ENCODE data around the gene CNTNAP2. TPM values are rescaled to one million over a fixed set of nuclear protein-coding genes. Genes with fewer than 3 reads are reported as not detected.
A peak's percentile ranks its signal among the peaks of the same experiment; 100 is the strongest.

The CNTNAP2 gene
- total and polyA plus RNA-seq, 9 of the 15 experiments (the other 6 are each of a cell fraction or from before 2014, with no cell fraction given), result 0.04 to 0.62 (median 0.09) TPM; not detected in 4

DNA sequence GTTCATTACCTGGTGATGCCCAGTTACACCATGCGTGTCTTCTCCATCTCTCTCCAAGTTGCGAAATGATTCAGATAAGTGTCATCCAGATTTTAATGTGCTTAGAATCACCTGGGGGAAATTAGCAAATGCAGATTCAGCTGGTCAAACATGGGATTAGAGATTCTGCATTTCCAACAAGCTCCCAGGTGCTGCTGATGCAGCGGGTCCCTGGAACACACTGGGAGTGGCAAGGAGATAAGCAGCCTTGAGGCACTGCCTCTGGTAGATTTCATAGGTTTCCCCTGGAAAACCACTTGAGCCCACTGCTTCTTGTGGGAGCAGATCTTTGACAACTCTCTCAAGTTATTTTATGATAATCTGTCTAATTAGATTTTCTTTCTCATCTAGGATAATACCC is 2278.0 kb downstream of the CNTNAP2 start:
- ChIA-PET POLR2A (interaction anchor here (0.6 kb wide), 1 partner anchor 107 kb away, joined by 3 read pairs; no protein-coding TSS in a partner anchor), CTCF (ENCODE audit: low intra/inter-chr PET ratio) (no interaction called here)
- 23% methylated on average over 3 of the region's 3 CpGs for WGBS (ENCODE audit: insufficient coverage, low coverage, missing lambda C conversion rate)
- FAIRE-seq (no peak), ATAC-seq (no peak), DNase-seq (ENCODE audit: extremely low read depth in 1 of 4, low spot score in 3 of 4) (no peak)
- Histone ChIP-seq H3K4me1 (replicated peaks in 1 of 2; ENCODE audit: control insufficient read depth in 2 of 2, insufficient read depth in 2 of 2, low read length in 2 of 2) (no peaks in the 10 kb centered on the region), H2AFZ (ENCODE audit: low read depth, low read length) (no peak overlapping the region), H3K36me3 (ENCODE audit: control insufficient read depth, insufficient read depth, low read length) (no peaks in the 10 kb centered on the region), H3K27me3 (ENCODE audit: control insufficient read depth in 2 of 2, insufficient read depth in 2 of 2, low read length in 2 of 2) (peaks cover 20 to 23% of the 10 kb centered on the region in 2 experiments; a peak in 4 of 5 replicates), H3K9me3 (replicated peaks; ENCODE audit: control insufficient read depth, insufficient read depth, low read depth, low read length) (no peaks in the 10 kb centered on the region), H3K4me2 (ENCODE audit: insufficient read depth, low read length) (no peak overlapping the region), H4K20me1 (replicated peaks; ENCODE audit: control insufficient read depth, insufficient read depth, low read length) (0 out of 2 replicates have a peak, but pooled peaks cover 5% of the 10 kb centered on the region), H3K27ac (ENCODE audit: extremely low read depth, low read depth, low read length) (no peak overlapping the region), H3K4me3 (no peak overlapping the region), H3K9ac (ENCODE audit: insufficient read depth in 1 of 2, low read depth in 2 of 2, low read length in 2 of 2) (no peak overlapping the region), H3K9me1 (ENCODE audit: control insufficient read depth, insufficient read depth, low read length) (no peaks in the 10 kb centered on the region), H3K79me2 (ENCODE audit: control insufficient read depth, insufficient read depth, low read length) (no peaks in the 10 kb centered on the region)
- in situ Hi-C loops (cut with MboI), result no loop called here
- no TSS peak for BruUV-seq (replicated peaks)
- intact Hi-C loops (cut with micrococcal nuclease), result no loop called here
- TF ChIP-seq CEBPB (tag; IDR thresholded peaks at IDR 0.05), result peak; percentile 29; the same call in 1 of the 2 replicates
- TF ChIP-seq, protein P1, sequence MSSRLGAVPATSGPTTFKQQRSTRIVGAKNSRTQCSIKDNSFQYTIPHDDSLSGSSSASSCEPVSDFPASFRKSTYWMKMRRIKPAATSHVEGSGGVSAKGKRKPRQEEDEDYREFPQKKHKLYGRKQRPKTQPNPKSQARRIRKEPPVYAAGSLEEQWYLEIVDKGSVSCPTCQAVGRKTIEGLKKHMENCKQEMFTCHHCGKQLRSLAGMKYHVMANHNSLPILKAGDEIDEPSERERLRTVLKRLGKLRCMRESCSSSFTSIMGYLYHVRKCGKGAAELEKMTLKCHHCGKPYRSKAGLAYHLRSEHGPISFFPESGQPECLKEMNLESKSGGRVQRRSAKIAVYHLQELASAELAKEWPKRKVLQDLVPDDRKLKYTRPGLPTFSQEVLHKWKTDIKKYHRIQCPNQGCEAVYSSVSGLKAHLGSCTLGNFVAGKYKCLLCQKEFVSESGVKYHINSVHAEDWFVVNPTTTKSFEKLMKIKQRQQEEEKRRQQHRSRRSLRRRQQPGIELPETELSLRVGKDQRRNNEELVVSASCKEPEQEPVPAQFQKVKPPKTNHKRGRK (tag; IDR thresholded peaks at IDR 0.05), result 0 out of 2 replicates have a peak, but pooled peaks have one; percentile 14
- TF ChIP-seq, protein P2, sequence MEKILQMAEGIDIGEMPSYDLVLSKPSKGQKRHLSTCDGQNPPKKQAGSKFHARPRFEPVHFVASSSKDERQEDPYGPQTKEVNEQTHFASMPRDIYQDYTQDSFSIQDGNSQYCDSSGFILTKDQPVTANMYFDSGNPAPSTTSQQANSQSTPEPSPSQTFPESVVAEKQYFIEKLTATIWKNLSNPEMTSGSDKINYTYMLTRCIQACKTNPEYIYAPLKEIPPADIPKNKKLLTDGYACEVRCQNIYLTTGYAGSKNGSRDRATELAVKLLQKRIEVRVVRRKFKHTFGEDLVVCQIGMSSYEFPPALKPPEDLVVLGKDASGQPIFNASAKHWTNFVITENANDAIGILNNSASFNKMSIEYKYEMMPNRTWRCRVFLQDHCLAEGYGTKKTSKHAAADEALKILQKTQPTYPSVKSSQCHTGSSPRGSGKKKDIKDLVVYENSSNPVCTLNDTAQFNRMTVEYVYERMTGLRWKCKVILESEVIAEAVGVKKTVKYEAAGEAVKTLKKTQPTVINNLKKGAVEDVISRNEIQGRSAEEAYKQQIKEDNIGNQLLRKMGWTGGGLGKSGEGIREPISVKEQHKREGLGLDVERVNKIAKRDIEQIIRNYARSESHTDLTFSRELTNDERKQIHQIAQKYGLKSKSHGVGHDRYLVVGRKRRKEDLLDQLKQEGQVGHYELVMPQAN (IDR thresholded peaks at IDR 0.05; ENCODE audit: borderline replicate concordance), result no peak
